Peyer's patch (tissue), 4 donors: ENCODE measurements around the gene UNC13D. TPM values are rescaled to one million over a fixed set of nuclear protein-coding genes. Genes with fewer than 3 reads are reported as not detected.

Experiments used
- DNase-seq, 3 donors: peaks; one replicate each; pipeline ENCODE4 v3.0.0-alpha.2; 2017 to 2019
- H3K27ac ChIP-seq, 4 donors: fragments of 200-600 bp; sonication (generic); one replicate each; pipeline ENCODE4 v1.5.1; 2016 to 2019
- H3K27me3 ChIP-seq, 2 donors: fragments of 200-600 bp; sonication (generic); one replicate each; pipeline ENCODE4 v1.5.1; 2019
- H3K36me3 ChIP-seq, 3 donors: fragments of 200-600 bp; sonication (generic); one replicate each; pipeline ENCODE4 v1.5.1; 2016 to 2019
- H3K4me1 ChIP-seq, 4 donors: fragments of 200-600 bp; sonication (generic); one replicate each; pipeline ENCODE4 v1.5.1; 2016 to 2019
- H3K4me3 ChIP-seq, 4 donors: fragments of 200-600 bp; sonication (generic); 1 replicate in 3 of 4; 2 replicates in 1 of 4; pipeline ENCODE4 v1.5.1; 2016 to 2019; ENCODE audit warnings: mild to moderate bottlenecking in 1 of 4
- H3K9me3 ChIP-seq, 4 donors: fragments of 200-600 bp; sonication (generic); one replicate each; pipeline ENCODE4 v1.5.1; 2016 to 2019; ENCODE audit warnings: mild to moderate bottlenecking in 1 of 4
- POLR2A ChIP-seq, 2 donors: fragments of 450-650 bp; IDR thresholded peaks; one replicate each; pipeline ENCODE4 v1.5.1; 2017; ENCODE audit warnings: antibody characterized with exemption in 2 of 2, mild to moderate bottlenecking in 2 of 2, moderate library complexity in 2 of 2
- total RNA-seq, 4 donors: library from RNA; depleted of rRNA; stranded (reverse); fragments of >200 nt; gene quantifications; one replicate each; pipeline ENCODE4 v1.1.0, GENCODE V29; 2016
- TF ChIP-seq, protein P1 (sequence below), 6 experiments: fragments of 450-650 bp in 4 of 6; fragments of 200-600 bp in 2 of 6; sonication (generic) in 1 of 6; IDR thresholded peaks; one replicate each; pipeline ENCODE4 v1.5.1; 2017 to 2019; ENCODE audit warnings: antibody characterized with exemption in 6 of 6, mild to moderate bottlenecking in 3 of 6, moderate library complexity in 1 of 6

UNC13D gene
- total RNA-seq, 4 donors from 2014 or later: 8.4 to 45.4 (median 22.2) TPM

DNA sequence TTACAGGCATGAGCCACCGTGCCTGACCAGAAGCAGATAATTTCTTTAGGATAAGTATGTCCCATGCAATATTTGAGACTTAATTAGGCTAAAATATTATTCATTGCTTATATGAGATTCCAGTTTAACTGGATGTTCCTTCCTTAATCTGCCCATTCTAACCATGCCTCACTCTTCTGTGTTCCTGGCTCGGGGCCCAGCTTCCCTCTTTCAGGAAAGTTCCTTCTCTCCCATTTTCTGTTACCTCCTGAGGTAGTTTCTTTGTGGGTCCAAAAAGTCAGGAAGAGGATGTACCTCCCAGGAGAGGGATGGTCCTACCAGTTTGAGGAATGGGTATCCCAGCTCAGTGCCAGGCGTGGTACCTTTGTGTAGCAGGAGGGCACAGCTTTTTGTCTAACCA, 36.3 kb downstream of the UNC13D start:
- Histone ChIP-seq H3K4me1 (no peaks in the 10 kb centered on the region), H3K36me3 (peaks cover 0 to 32% (median 0%) of the 10 kb centered on the region in 3 donors), H3K27ac (no peak overlapping the region), H3K4me3 (no peak overlapping the region), H3K9me3 (no peaks in the 10 kb centered on the region), H3K27me3 (no peaks in the 10 kb centered on the region)
- no peak for TF ChIP-seq POLR2A (IDR thresholded peaks at IDR 0.05)
- TF ChIP-seq, protein P1, sequence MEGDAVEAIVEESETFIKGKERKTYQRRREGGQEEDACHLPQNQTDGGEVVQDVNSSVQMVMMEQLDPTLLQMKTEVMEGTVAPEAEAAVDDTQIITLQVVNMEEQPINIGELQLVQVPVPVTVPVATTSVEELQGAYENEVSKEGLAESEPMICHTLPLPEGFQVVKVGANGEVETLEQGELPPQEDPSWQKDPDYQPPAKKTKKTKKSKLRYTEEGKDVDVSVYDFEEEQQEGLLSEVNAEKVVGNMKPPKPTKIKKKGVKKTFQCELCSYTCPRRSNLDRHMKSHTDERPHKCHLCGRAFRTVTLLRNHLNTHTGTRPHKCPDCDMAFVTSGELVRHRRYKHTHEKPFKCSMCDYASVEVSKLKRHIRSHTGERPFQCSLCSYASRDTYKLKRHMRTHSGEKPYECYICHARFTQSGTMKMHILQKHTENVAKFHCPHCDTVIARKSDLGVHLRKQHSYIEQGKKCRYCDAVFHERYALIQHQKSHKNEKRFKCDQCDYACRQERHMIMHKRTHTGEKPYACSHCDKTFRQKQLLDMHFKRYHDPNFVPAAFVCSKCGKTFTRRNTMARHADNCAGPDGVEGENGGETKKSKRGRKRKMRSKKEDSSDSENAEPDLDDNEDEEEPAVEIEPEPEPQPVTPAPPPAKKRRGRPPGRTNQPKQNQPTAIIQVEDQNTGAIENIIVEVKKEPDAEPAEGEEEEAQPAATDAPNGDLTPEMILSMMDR (IDR thresholded peaks at IDR 0.05): no peak
- peak in 1 of 3 donors; percentile 3 for DNase-seq

DNA sequence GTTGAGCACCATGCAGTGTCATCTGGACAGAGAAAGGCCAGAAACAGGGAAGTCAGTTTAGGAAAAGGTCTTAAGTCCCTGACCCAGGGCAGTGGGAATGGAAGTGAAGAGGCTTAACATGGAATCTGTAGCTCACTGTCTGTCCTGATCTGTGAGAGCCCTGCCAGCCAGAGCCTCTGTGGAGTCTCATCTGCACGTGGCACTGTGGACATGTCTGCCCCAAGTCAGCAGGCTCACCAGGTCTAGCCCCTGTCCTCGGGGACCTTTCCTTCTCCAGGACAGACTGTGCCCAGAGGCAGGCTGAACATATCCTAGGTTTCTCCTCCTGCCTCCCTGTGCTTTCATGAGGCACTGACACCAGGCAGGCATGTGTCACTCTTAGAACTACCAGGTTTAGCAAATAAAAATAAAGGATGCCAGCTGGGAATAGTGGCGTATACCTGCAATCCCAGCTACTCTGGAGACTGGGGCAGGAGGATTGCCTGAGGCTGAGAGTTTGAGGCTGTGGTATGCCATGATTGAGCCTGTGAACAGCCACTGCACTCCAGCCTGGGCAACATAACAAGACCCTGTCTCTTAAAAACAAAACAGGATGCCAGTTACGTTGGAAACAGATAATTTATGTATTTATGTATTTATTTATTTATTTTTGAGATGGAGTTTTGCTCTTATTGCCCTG, 37.2 kb downstream of the UNC13D start:
- Histone ChIP-seq H3K27me3 (no peaks in the 10 kb centered on the region), H3K27ac (no peak overlapping the region), H3K4me3 (no peak overlapping the region), H3K4me1 (no peaks in the 10 kb centered on the region), H3K36me3 (peaks cover 0 to 23% (median 0%) of the 10 kb centered on the region in 3 donors), H3K9me3 (no peaks in the 10 kb centered on the region)
- TF ChIP-seq, protein P1 (IDR thresholded peaks at IDR 0.05): no peak
- TF ChIP-seq POLR2A (IDR thresholded peaks at IDR 0.05): no peak
- DNase-seq: peak in 1 of 3 donors; percentile 14

DNA sequence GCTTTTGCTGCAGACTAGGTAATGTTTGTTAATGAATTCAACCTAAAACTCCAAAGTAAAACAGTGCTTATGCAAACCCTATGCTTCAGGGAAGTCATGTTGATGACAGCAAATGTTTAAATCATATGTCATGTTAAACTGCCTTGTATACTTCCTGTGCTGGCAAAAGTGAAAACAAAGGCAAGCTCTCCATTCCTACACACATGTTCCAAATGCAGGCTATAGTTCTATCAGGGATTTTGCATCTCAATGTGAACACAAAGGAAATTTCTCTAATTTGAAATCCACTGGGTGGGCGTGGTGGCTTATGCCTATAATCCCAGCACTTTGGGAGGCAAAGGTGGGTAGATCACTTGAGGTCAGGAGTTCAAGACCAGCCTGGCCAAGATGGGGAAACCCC, 40.3 kb downstream of the UNC13D start:
- Histone ChIP-seq H3K27ac (no peak overlapping the region), H3K9me3 (no peaks in the 10 kb centered on the region), H3K36me3 (peaks cover 0 to 15% (median 0%) of the 10 kb centered on the region in 3 donors), H3K4me1 (no peaks in the 10 kb centered on the region), H3K27me3 (no peaks in the 10 kb centered on the region), H3K4me3 (no peak overlapping the region)
- no peak for TF ChIP-seq POLR2A (IDR thresholded peaks at IDR 0.05)
- TF ChIP-seq, protein P1 (IDR thresholded peaks at IDR 0.05): no peak
- no peak for DNase-seq

DNA sequence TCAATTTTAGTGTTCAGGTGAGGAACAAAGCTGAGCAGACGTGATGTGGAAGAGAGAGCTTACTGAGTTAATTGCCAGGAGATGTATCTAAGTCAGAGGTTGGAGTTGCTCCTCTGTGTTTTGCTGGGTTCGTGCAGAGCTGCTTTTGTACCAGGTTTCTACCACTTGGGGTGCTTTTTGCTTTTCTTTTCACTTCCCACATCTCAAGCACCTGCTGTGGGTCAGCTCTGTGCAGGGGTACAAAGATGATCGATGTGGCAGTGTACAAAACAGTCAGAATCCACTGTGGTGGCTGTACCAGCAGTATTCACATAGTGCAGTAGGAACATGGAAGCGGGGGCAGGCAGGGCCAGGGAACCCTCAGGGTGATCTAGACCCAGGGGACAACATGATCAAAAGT, 44.8 kb downstream of the UNC13D start:
- Histone ChIP-seq H3K4me3 (no peak overlapping the region), H3K36me3 (peaks cover 0 to 31% (median 0%) of the 10 kb centered on the region in 3 donors), H3K9me3 (no peaks in the 10 kb centered on the region), H3K27me3 (no peaks in the 10 kb centered on the region), H3K27ac (no peak overlapping the region), H3K4me1 (no peaks in the 10 kb centered on the region)
- TF ChIP-seq, protein P1 (IDR thresholded peaks at IDR 0.05): no peak
- no peak for TF ChIP-seq POLR2A (IDR thresholded peaks at IDR 0.05)
- DNase-seq: peak in 1 of 3 donors; percentile 6

DNA sequence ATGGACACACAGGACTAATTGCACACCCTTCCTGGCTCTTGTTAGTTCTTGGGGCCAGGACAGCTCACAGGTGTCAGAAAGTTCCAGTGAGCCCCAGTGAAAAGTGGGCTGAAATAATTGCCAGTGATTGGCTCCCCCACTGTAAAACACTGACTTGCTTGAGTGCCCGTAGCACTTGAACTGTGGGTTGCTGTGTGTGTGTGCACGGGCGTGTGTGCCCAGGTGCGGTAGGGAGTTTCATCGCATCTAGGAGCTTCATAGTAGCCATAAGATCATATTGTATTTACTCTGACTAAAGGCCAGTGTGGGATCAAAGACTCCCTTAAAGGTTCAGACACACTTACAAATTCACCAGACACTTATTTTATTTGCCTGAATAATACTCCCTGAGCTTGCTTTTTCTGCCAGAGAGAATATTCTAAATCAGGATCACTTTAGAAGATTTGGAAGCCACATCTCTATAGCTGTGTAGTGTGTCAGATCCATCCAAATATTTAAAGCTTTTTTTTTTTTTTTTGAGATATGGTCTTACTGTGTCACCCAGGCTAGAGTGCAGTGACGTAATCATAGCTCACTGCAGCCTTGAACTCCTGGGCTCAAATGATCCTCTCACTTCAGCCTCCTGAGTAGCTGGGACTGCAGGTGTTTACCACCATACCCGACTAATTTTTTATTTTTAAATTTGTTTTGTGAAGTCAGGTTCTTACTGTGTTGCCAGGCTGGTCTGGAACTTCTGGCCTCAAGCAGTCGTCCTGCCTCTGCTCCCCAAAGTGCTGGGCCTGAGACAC, 48.2 kb downstream of the UNC13D start:
- DNase-seq: peak in 1 of 3 donors; percentile 11
- Histone ChIP-seq H3K9me3 (no peaks in the 10 kb centered on the region), H3K27me3 (no peaks in the 10 kb centered on the region), H3K4me1 (no peaks in the 10 kb centered on the region), H3K27ac (no peak overlapping the region), H3K4me3 (no peak overlapping the region), H3K36me3 (peaks cover 0 to 31% (median 0%) of the 10 kb centered on the region in 3 donors)
- no peak for TF ChIP-seq POLR2A (IDR thresholded peaks at IDR 0.05)
- TF ChIP-seq, protein P1 (IDR thresholded peaks at IDR 0.05): no peak
